ENCODE data around the gene IQSEC1. TPM values are rescaled to one million over a fixed set of nuclear protein-coding genes. Genes with fewer than 3 reads are reported as not detected.

Gene IQSEC1
- total and polyA plus RNA-seq, 2 experiments from 2014 or later: 17.8 to 51.7 TPM

- DNase-seq (ENCODE audit: low read depth in 1 of 2, low spot score in 1 of 2): no peak
- H3K9me3 ChIP-seq (ENCODE audit: low read depth): no peaks in the 10 kb centered on the region
- peaks cover 4% of the 10 kb centered on the region for H3K4me1 ChIP-seq (ENCODE audit: low read depth)
- H3K27ac ChIP-seq: no peak overlapping the region
- no peak overlapping the region for H3K4me3 ChIP-seq
- H3K27me3 ChIP-seq: no peaks in the 10 kb centered on the region
- H3K36me3 ChIP-seq: no peaks in the 10 kb centered on the region
- TF ChIP-seq, protein P1, sequence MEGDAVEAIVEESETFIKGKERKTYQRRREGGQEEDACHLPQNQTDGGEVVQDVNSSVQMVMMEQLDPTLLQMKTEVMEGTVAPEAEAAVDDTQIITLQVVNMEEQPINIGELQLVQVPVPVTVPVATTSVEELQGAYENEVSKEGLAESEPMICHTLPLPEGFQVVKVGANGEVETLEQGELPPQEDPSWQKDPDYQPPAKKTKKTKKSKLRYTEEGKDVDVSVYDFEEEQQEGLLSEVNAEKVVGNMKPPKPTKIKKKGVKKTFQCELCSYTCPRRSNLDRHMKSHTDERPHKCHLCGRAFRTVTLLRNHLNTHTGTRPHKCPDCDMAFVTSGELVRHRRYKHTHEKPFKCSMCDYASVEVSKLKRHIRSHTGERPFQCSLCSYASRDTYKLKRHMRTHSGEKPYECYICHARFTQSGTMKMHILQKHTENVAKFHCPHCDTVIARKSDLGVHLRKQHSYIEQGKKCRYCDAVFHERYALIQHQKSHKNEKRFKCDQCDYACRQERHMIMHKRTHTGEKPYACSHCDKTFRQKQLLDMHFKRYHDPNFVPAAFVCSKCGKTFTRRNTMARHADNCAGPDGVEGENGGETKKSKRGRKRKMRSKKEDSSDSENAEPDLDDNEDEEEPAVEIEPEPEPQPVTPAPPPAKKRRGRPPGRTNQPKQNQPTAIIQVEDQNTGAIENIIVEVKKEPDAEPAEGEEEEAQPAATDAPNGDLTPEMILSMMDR (IDR thresholded peaks at IDR 0.05; ENCODE audit: low read depth, low read length): no peak
Observed at GRCh38 chr3:13053893-13054292, 19.3 kb downstream of the IQSEC1 start.

GRCh38 chr3:13053420-13053819, 19.8 kb downstream of the IQSEC1 start:
- no peak for DNase-seq (ENCODE audit: low read depth in 1 of 2, low spot score in 1 of 2)
- Histone ChIP-seq H3K4me3 (no peak overlapping the region), H3K9me3 (ENCODE audit: low read depth) (no peaks in the 10 kb centered on the region), H3K36me3 (no peaks in the 10 kb centered on the region), H3K4me1 (ENCODE audit: low read depth) (peaks cover 4% of the 10 kb centered on the region), H3K27ac (no peak overlapping the region), H3K27me3 (no peaks in the 10 kb centered on the region)
- TF ChIP-seq, protein P1 (IDR thresholded peaks at IDR 0.05; ENCODE audit: low read depth, low read length): no peak

DNA sequence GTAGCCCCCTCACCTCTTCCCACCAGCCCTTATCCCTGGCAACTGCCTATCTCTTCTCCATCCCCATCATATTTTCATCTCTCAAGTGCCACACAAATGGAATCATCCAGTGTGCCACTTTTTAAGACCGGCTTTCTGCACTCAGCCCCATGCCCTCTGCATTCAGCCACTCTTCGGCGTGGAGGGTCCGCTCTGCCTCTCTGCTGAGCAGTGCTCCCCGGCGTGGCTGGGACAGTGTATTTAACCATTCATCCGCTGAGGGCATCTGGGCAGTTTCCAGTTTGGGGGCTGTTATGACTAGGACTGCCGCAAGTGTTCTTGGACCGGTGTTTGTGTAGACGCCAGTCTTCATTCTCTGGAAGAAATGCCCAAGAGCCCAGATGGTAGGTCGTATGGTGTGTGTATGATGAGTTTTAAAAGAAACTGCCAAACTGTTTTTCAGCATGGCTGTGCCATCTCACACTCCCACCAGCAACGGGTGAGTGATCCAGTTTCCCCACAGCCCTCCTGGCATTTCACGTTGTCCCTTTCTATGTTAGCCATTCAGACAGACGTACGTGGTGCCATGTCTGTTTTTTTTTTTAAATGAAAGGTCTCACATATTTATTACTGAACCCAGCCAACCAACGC, 20.9 kb downstream of the IQSEC1 start:
- Histone ChIP-seq H3K9me3 (ENCODE audit: low read depth) (no peaks in the 10 kb centered on the region), H3K36me3 (no peaks in the 10 kb centered on the region), H3K27ac (no peak overlapping the region), H3K4me1 (ENCODE audit: low read depth) (peaks cover 4% of the 10 kb centered on the region), H3K4me3 (no peak overlapping the region), H3K27me3 (no peaks in the 10 kb centered on the region)
- no peak for DNase-seq (ENCODE audit: low read depth in 1 of 2, low spot score in 1 of 2)
- TF ChIP-seq, protein P1 (IDR thresholded peaks at IDR 0.05; ENCODE audit: low read depth, low read length): no peak

DNA sequence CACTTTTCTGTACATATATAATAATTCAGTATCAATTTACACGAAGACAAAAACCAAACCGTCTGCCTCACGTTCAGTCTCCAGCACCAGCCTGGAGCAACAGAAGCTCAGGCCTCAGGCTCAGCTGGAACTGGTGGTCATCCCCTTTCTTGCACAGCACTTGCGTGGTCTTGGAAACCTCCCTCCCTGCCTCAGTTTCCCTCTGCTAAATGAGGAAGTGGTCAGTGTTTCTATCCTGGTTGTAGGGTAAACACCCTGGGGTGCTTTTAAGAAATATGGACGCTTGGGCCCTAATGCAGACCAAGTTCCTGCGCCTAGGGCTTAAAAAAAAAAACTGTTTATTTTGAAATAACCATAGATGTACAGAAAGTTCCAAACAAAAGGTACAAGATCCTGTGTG, 21.6 kb downstream of the IQSEC1 start:
- H3K4me3 ChIP-seq: no peak overlapping the region
- no peaks in the 10 kb centered on the region for H3K27me3 ChIP-seq
- no peaks in the 10 kb centered on the region for H3K9me3 ChIP-seq (ENCODE audit: low read depth)
- no peaks in the 10 kb centered on the region for H3K36me3 ChIP-seq
- no peak for DNase-seq (ENCODE audit: low read depth in 1 of 2, low spot score in 1 of 2)
- no peak overlapping the region for H3K27ac ChIP-seq
- TF ChIP-seq, protein P1 (IDR thresholded peaks at IDR 0.05; ENCODE audit: low read depth, low read length): no peak
- peaks cover 4% of the 10 kb centered on the region for H3K4me1 ChIP-seq (ENCODE audit: low read depth)

GRCh38 chr3:13051066-13051465, 22.2 kb downstream of the IQSEC1 start:
- H3K27me3 ChIP-seq: no peaks in the 10 kb centered on the region

More at GRCh38 chr3:13051066-13051465, 22.2 kb downstream of the IQSEC1 start:
- TF ChIP-seq, protein P1 (IDR thresholded peaks at IDR 0.05; ENCODE audit: low read depth, low read length): no peak
- H3K9me3 ChIP-seq (ENCODE audit: low read depth): no peaks in the 10 kb centered on the region
- no peak overlapping the region for H3K4me3 ChIP-seq
- H3K4me1 ChIP-seq (ENCODE audit: low read depth): peaks cover 4% of the 10 kb centered on the region
- H3K27ac ChIP-seq: no peak overlapping the region
- no peak for DNase-seq (ENCODE audit: low read depth in 1 of 2, low spot score in 1 of 2)
- no peaks in the 10 kb centered on the region for H3K36me3 ChIP-seq
